Stomach (tissue), 4 donors: ENCODE measurements around the gene TEX19.

ENCODE experiments used
- POLR2A ChIP-seq, 4 donors: fragments of 450-650 bp; IDR thresholded peaks; one replicate each; pipeline ENCODE4 v1.6.1; 2016; ENCODE audit warnings: antibody characterized with exemption in 4 of 4, control low read depth in 2 of 4, mild to moderate bottlenecking in 1 of 4, moderate library complexity in 1 of 4
- POLR2AphosphoS5 ChIP-seq, 3 donors: sonication (generic); formaldehyde crosslinking; IDR thresholded peaks; one replicate each; pipeline ENCODE4 v1.6.1; 2016; ENCODE audit warnings: antibody characterized with exemption in 3 of 3
- TF ChIP-seq, protein P1 (sequence below), 7 experiments: fragments of 450-650 bp in 4 of 7; fragments of 200-600 bp in 3 of 7; sonication (generic) in 3 of 7; IDR thresholded peaks; one replicate each; pipeline ENCODE4 v1.5.1; 2016 to 2019; ENCODE audit warnings: antibody characterized with exemption in 7 of 7, control low read depth in 2 of 7, mild to moderate bottlenecking in 1 of 7

DNA sequence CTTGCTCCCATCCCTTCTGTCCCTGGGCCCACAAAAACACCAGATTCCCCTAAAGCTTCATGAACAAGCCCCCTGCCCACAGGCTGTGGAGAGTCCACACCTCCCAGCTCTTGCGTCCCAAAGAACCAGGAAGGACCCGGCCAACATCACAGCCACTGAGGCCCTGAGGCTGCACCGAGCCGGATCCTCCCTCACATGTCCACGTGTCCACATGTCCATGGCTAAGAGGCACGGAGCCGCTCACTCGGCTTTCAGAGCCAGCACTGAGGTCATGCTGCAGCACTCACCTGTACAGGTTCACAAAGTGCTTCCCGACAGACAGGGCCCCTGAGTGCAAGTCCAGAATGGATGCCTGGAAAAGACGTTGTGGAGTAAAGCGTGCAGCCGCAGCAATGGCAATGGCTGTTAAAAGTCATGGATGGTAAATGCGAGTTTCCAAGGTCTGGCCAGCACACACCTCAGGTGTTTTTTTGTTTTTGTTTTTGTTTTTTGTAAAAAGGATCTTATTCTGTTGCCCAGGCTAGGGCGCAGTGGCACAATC is 47.2 kb downstream of the TEX19 start:
- TF ChIP-seq, protein P1, sequence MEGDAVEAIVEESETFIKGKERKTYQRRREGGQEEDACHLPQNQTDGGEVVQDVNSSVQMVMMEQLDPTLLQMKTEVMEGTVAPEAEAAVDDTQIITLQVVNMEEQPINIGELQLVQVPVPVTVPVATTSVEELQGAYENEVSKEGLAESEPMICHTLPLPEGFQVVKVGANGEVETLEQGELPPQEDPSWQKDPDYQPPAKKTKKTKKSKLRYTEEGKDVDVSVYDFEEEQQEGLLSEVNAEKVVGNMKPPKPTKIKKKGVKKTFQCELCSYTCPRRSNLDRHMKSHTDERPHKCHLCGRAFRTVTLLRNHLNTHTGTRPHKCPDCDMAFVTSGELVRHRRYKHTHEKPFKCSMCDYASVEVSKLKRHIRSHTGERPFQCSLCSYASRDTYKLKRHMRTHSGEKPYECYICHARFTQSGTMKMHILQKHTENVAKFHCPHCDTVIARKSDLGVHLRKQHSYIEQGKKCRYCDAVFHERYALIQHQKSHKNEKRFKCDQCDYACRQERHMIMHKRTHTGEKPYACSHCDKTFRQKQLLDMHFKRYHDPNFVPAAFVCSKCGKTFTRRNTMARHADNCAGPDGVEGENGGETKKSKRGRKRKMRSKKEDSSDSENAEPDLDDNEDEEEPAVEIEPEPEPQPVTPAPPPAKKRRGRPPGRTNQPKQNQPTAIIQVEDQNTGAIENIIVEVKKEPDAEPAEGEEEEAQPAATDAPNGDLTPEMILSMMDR (IDR thresholded peaks at IDR 0.05) = no peak
- no peak for TF ChIP-seq POLR2AphosphoS5 (IDR thresholded peaks at IDR 0.05)
- TF ChIP-seq POLR2A (IDR thresholded peaks at IDR 0.05) = no peak
